HCT116 (cell line): ENCODE measurements around the gene GAS2. TPM values are rescaled to one million over a fixed set of nuclear protein-coding genes. Genes with fewer than 3 reads are reported as not detected.

Experiments
- ATAC-seq: fragments of 200-7000 bp; cut with Tn5 transposase; 2 replicates; pipeline ENCODE4 v1.9.1; 2020; ENCODE audit warnings: mild to moderate bottlenecking, moderate library complexity
- BruUV-seq: library from RNA; stranded (reverse); fragments of 400-500 nt; replicated peaks from 2 replicates; lab custom pipeline; 2021; lab: Mats Ljungman, UMichigan
- CTCF ChIA-PET: fragments of 300-600 bp; sonication (Branson Sonifier 250); formaldehyde crosslinking; loops from one replicate; lab custom pipeline; 2021; ENCODE audit warnings: antibody characterized with exemption; lab: Charles Lee
- POLR2A ChIA-PET: fragments of 300-600, 350-600 bp; sonication (Branson Sonifier 250); formaldehyde crosslinking; loops from one replicate; lab custom pipeline; 2021; ENCODE audit warnings: antibody characterized with exemption; lab: Charles Lee
- RAD21 ChIA-PET, 2 experiments: fragments of 300-600 bp; sonication (Branson Sonifier 250); formaldehyde crosslinking; loops; one replicate each; lab custom pipeline; 2023; ENCODE audit warnings: low total read pairs in 2 of 2; ENCODE audit not compliant: uncharacterized antibody in 2 of 2, unreplicated experiment in 2 of 2, low non-redundant PET in 1 of 2; lab: Charles Lee
- DNase-seq: peaks from one replicate; pipeline ENCODE4 v3.0.0-alpha.2; 2010; ENCODE audit warnings: low read depth, low spot score
- H2AFZ ChIP-seq: fragments of 200-600 bp; shearing (Covaris generic), sonication (generic); 2 replicates; pipeline ENCODE4 v1.6.1; 2017; ENCODE audit warnings: low read depth, mixed run types, mixed read lengths, antibody characterized with exemption, low read length; ENCODE audit not compliant: poor library complexity, severe bottlenecking
- H3K27ac ChIP-seq: 2 replicates; pipeline ENCODE4 v1.5.1; 2012; ENCODE audit warnings: low read depth, low read length
- H3K27me3 ChIP-seq: fragments of 200-600 bp; sonication (generic); 2 replicates; pipeline ENCODE4 v1.6.1; 2016; ENCODE audit warnings: mixed run types, low read length, mixed read lengths; ENCODE audit not compliant: insufficient read depth
- H3K36me3 ChIP-seq, 2 experiments: fragments of 200-500 bp in 1 of 2; fragments of 200-600 bp in 1 of 2; sonication (Bioruptor generic) in 1 of 2; sonication (generic) in 1 of 2; 2 replicates each; pipeline versions ENCODE4 v1.5.1 to v1.6.1; 2014 to 2016; ENCODE audit warnings: low read length in 2 of 2, inconsistent platforms in 1 of 2, mixed read lengths in 1 of 2, mixed run types in 1 of 2; ENCODE audit not compliant: insufficient read depth in 2 of 2, control insufficient read depth in 1 of 2
- H3K4me1 ChIP-seq, 2 experiments: fragments of 200-600 bp in 1 of 2; sonication (generic) in 1 of 2; 2 replicates each; pipeline versions ENCODE4 v1.5.1 to v1.6.1; 2012 to 2017; ENCODE audit warnings: low read length in 2 of 2, inconsistent platforms in 1 of 2, mild to moderate bottlenecking in 1 of 2, mixed read lengths in 1 of 2, mixed run types in 1 of 2, moderate library complexity in 1 of 2; ENCODE audit not compliant: insufficient read depth in 2 of 2, control insufficient read depth in 1 of 2
- H3K4me2 ChIP-seq: fragments of 200-600 bp; sonication (generic); 2 replicates; pipeline ENCODE4 v1.6.1; 2017; ENCODE audit warnings: mixed run types, low read length, mixed read lengths
- H3K4me3 ChIP-seq, 2 experiments: fragments of 200-600 bp in 1 of 2; sonication (generic) in 1 of 2; replicated peaks in 1 of 2; 2 replicates each; pipeline ENCODE4 v1.5.1; 2011 to 2016; ENCODE audit warnings: low read length in 2 of 2, control low read depth in 1 of 2, low read depth in 1 of 2, mild to moderate bottlenecking in 1 of 2, mixed read lengths in 1 of 2, mixed run types in 1 of 2
- H3K79me2 ChIP-seq: fragments of 200-600 bp; sonication (generic); 2 replicates; pipeline ENCODE4 v1.6.1; 2017; ENCODE audit warnings: mild to moderate bottlenecking, mixed run types, low read length, moderate library complexity, mixed read lengths; ENCODE audit not compliant: insufficient read depth
- H3K9ac ChIP-seq: fragments of 200-600 bp; sonication (generic); 2 replicates; pipeline ENCODE4 v1.6.1; 2016; ENCODE audit warnings: low read length, mixed read lengths
- H3K9me2 ChIP-seq: fragments of 200-600 bp; sonication (generic), shearing (Covaris generic); 2 replicates; pipeline ENCODE4 v1.6.1; 2017; ENCODE audit warnings: mixed run types, mild to moderate bottlenecking, moderate library complexity; ENCODE audit not compliant: insufficient read depth
- H3K9me3 ChIP-seq, 2 experiments: fragments of 200-500 bp in 1 of 2; fragments of 200-600 bp in 1 of 2; sonication (Bioruptor generic) in 1 of 2; sonication (generic) in 1 of 2; 2 replicates each; pipeline ENCODE4 v1.6.1; 2014 to 2017; ENCODE audit warnings: low read length in 2 of 2, mixed read lengths in 2 of 2, inconsistent platforms in 1 of 2, low read depth in 1 of 2, mild to moderate bottlenecking in 1 of 2, mixed run types in 1 of 2, moderate library complexity in 1 of 2; ENCODE audit not compliant: control insufficient read depth in 1 of 2, insufficient read depth in 1 of 2
- H4K20me1 ChIP-seq: fragments of 200-600 bp; sonication (generic), shearing (Covaris generic); 2 replicates; pipeline ENCODE4 v1.6.1; 2017; ENCODE audit warnings: mixed run types, mild to moderate bottlenecking, moderate library complexity; ENCODE audit not compliant: insufficient read depth
- CBX3 ChIP-seq: IDR thresholded peaks from 2 replicates; pipeline ENCODE4 v1.6.1; 2012; ENCODE audit warnings: low read depth
- POLR2A ChIP-seq: IDR thresholded peaks from 2 replicates; pipeline ENCODE4 v1.7.0; 2011; ENCODE audit warnings: borderline replicate concordance; ENCODE audit not compliant: insufficient read depth, insufficient read length; ENCODE audit errors: extremely low read depth
- YY1 ChIP-seq: IDR thresholded peaks from 2 replicates; pipeline ENCODE4 v1.6.1; 2011; ENCODE audit warnings: low read length, low read depth, moderate library complexity, mild to moderate bottlenecking; ENCODE audit not compliant: insufficient replicate concordance; ENCODE audit errors: extremely low read depth
- ZFX ChIP-seq: fragments of 450-650 bp; IDR thresholded peaks from 2 replicates; pipeline ENCODE4 v1.6.1; 2017
- intact Hi-C: fragments of 100-400 bp; cut with micrococcal nuclease; formaldehyde crosslinking; loops from 2 replicates; pipeline ENCODE4 v1.10.0; 2022
- total RNA-seq: library from RNA; stranded (reverse); gene quantifications from one replicate; pipeline ENCODE4 v1.2.1, GENCODE V29; 2021; ENCODE audit not compliant: unreplicated experiment
- TF ChIP-seq, protein P1 (sequence below), 3 experiments: fragments of 200-600 bp in 1 of 3; sonication (generic) in 1 of 3; IDR thresholded peaks in 2 of 3; conservative IDR thresholded peaks in 1 of 3; 2 replicates each; pipeline ENCODE4 v1.5.1; 2012 to 2017; ENCODE audit warnings: low read depth in 2 of 3, low read length in 2 of 3, antibody characterized with exemption in 1 of 3, borderline replicate concordance in 1 of 3, control low read depth in 1 of 3, mild to moderate bottlenecking in 1 of 3, mixed read lengths in 1 of 3, mixed run types in 1 of 3, moderate library complexity in 1 of 3; ENCODE audit not compliant: insufficient read depth in 1 of 3
- TF ChIP-seq, protein P2 (sequence below): IDR thresholded peaks from 2 replicates; pipeline ENCODE4 v1.6.1; 2012

Gene GAS2
- total RNA-seq, 1 experiment from 2014 or later, result not detected

DNA sequence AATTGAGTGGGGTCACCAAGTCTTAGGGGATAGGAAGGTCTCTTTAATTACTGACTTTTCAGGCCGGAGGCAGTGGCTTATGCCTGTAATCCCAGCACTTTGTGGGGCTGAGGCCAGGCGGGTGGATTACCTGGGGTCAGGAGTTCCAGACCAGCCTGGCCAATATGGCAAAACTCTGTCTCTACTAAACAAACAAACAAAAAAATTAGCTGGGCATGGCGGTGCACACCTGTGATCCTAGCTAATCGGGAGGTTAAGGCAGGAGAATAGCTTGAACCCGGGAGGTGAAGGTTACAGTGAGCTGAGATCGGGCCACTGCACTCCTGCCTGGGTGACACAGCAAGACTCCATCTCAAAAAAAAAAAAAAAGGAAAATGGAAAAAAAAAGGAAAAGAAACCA is 39.0 kb upstream of the GAS2 start:
- RAD21 ChIA-PET, result no interaction called here
- no peak overlapping the region for H3K4me2 ChIP-seq
- no peak overlapping the region for H3K4me3 ChIP-seq
- H3K9me2 ChIP-seq, result no peaks in the 10 kb centered on the region
- no peak overlapping the region for H2AFZ ChIP-seq
- no peak for ATAC-seq
- CTCF ChIA-PET, result no interaction called here
- DNase-seq, result no peak
- no peaks in the 10 kb centered on the region for H3K36me3 ChIP-seq
- POLR2A ChIA-PET, result no interaction called here
- peaks cover 9% of the 10 kb centered on the region; the same call in 1 of the 2 replicates for H3K79me2 ChIP-seq
- H3K27me3 ChIP-seq, result no peaks in the 10 kb centered on the region
- BruUV-seq, result no TSS peak
- intact Hi-C loops, result no loop called here
- no peaks in the 10 kb centered on the region for H3K9me3 ChIP-seq
- H4K20me1 ChIP-seq, result no peaks in the 10 kb centered on the region
- TF ChIP-seq, protein P1, sequence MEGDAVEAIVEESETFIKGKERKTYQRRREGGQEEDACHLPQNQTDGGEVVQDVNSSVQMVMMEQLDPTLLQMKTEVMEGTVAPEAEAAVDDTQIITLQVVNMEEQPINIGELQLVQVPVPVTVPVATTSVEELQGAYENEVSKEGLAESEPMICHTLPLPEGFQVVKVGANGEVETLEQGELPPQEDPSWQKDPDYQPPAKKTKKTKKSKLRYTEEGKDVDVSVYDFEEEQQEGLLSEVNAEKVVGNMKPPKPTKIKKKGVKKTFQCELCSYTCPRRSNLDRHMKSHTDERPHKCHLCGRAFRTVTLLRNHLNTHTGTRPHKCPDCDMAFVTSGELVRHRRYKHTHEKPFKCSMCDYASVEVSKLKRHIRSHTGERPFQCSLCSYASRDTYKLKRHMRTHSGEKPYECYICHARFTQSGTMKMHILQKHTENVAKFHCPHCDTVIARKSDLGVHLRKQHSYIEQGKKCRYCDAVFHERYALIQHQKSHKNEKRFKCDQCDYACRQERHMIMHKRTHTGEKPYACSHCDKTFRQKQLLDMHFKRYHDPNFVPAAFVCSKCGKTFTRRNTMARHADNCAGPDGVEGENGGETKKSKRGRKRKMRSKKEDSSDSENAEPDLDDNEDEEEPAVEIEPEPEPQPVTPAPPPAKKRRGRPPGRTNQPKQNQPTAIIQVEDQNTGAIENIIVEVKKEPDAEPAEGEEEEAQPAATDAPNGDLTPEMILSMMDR (IDR thresholded peaks at IDR 0.05 in 2 of 3, conservative IDR thresholded peaks at IDR 0.05 in 1 of 3; ENCODE audit: borderline replicate concordance in 1 of 3, insufficient read depth in 1 of 3, low read depth in 2 of 3, low read length in 2 of 3), result no peak
- TF ChIP-seq ZFX, result no peak
- peaks cover 0 to 4% of the 10 kb centered on the region in 2 experiments; a peak in 2 of 4 replicates for H3K4me1 ChIP-seq
- H3K9ac ChIP-seq, result no peak overlapping the region
- no peak overlapping the region for H3K27ac ChIP-seq

DNA sequence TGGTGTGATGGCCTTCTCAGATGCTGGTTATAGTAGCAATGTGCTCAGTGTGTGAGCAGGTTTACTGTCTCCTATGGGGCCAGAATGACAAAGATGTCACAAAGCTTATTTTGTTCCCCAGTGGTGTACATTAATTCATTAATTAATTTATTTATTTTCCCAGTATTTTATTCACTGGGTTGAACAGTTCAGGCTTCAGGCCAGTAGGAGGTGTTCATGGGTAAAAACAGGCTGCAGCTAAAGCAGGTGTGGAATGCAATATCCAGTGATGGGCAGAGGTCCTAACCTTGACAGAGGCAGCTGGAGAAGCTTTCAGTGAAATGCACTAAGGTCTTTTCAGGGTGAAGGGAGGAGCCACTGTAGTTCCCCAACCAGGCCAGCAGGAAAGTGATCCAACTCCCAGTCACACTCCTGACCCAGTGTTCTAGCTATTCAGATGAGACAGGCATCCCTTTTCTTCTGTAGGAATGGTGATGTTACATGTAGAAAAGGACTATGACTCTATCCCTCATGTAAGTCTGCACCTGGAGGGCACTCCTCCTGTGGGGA is 33.0 kb upstream of the GAS2 start:
- Histone ChIP-seq H3K36me3 (no peaks in the 10 kb centered on the region; a peak in 1 of 4 replicates), H3K27ac (no peak overlapping the region), H3K4me3 (no peak overlapping the region), H3K9me3 (no peaks in the 10 kb centered on the region), H3K4me2 (no peak overlapping the region), H3K4me1 (no peaks in the 10 kb centered on the region), H3K27me3 (no peaks in the 10 kb centered on the region), H3K79me2 (no peaks in the 10 kb centered on the region), H2AFZ (no peak overlapping the region), H3K9me2 (no peaks in the 10 kb centered on the region), H4K20me1 (no peaks in the 10 kb centered on the region), H3K9ac (no peak overlapping the region)
- POLR2A ChIA-PET, result no interaction called here
- CTCF ChIA-PET, result no interaction called here
- DNase-seq (no peak), ATAC-seq (0 out of 2 replicates have a peak, but pooled peaks have one; percentile 30)
- TF ChIP-seq POLR2A, result no peak
- TF ChIP-seq, protein P2, sequence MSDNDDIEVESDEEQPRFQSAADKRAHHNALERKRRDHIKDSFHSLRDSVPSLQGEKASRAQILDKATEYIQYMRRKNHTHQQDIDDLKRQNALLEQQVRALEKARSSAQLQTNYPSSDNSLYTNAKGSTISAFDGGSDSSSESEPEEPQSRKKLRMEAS, result no peak
- TF ChIP-seq, protein P1 (IDR thresholded peaks at IDR 0.05 in 2 of 3, conservative IDR thresholded peaks at IDR 0.05 in 1 of 3; ENCODE audit: borderline replicate concordance in 1 of 3, insufficient read depth in 1 of 3, low read depth in 2 of 3, low read length in 2 of 3), result 0 out of 6 replicates have a peak, but pooled peaks of 2 of the 3 experiments have one; percentile 5 to 11
- no peak for TF ChIP-seq CBX3
- TF ChIP-seq YY1, result no peak
- no TSS peak for BruUV-seq
- RAD21 ChIA-PET, result no interaction called here
- intact Hi-C loops, result no loop called here
